ENCODE measurements around the gene TVP23C.
A peak's percentile ranks its signal among the peaks of the same experiment; 100 is the strongest.
"Not testable (repeated sequence)": the region's sequence is repeated elsewhere in the genome, so short reads cannot be mapped to it uniquely, and the experiment has no call there.

TVP23C gene

GRCh38 chr17:15563375-15563857, at the start of gene TVP23C:
Gene TVP23C, minus strand, starts transcription at chr17:15563483. Its CDS starts 35 bp downstream, at chr17:15563448.
- peak; percentile 81 for DNase-seq

GRCh38 chr17:15592960-15593359, 29.7 kb upstream of the TVP23C start:
- DNase-seq = not testable (repeated sequence)

- not testable (repeated sequence) for DNase-seq
Observed at GRCh38 chr17:15591986-15592385, 28.7 kb upstream of the TVP23C start.

DNA sequence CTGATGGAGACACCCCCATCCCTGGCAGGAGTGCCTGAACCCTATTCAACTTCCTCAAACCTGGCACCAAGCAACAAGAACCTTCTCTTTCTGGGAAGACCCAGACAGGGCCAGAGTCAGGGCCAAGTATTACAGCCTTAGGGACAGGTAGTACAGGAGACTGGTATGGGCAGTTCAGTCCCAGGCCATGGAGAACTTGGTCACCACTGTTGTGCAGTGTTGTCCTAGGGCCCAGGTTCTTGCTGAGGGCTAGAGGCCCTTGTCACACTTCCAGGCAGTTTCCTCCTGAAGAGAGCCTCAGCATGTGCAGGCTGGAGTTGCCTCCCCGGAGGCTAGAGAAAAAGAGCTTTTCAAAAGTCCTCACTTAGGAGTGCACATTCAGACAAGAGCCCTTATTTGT, 27.6 kb upstream of the TVP23C start:
- not testable (repeated sequence) for DNase-seq

DNA sequence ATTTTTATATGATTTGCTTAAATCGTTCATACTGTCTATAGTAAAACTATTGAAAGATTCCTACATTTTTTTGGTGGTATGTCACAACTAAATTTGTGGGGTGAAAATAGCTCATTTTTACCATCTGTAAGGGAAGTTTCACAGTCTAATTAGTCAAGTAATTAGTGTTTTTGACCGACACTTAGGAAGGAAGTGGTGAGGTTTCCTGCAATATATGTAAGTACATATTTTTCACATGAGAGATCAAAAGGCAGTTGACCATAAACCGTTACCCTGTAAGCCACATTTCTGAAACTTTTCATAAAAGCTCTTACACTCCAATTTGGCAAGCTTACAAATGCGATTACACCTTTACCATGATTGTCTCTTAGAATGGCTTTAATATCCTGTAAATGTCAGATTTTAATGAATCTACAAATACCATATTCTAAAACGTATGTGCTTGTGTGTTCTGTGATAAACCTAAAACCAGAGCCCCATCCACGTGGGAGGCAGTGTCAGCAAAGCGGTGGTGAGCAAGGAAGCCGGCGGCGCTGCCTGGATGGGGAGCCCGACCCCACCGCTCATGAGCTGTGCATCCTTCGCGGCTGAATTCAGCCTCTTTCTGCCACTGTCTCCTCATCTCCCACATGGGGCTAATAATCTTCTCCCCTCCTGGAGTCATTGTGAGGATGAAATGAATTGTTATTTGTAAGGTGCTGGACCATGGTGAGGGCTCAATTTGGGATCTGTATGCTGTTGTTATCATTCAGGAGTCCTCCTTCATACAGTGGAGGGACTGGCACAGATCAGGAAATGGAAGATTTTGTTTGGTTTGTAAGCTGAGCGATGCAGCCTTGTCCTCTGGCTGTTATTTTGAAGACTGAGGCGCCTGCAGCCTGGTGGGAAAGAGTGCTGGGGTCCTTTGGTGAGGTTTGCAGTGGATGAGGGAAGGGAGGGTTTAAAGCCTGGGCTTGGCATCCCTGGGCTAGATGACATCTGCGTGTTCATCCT, 26.6 kb upstream of the TVP23C start:
- DNase-seq = peak; percentile 38

DNA sequence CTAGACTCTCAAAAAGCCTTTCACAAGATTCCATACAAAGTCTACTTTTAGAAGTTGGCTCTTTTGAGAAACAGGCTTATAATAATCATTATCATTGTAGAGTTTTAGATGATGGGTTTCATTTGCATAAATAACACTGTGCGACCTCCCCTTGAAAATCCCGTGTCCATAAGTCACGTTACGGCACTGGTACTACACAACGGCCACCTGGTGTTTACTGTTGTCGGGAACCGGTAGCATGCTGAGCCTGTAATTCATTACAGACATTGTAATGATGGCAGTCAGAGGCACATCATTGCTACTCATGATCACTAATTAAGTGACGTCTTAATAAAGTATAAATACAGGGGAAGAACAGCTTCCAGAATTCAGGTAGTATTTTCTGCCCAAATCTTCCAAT, 24.7 kb upstream of the TVP23C start:
- not testable (repeated sequence) for DNase-seq

- DNase-seq = not testable (repeated sequence)
Observed at GRCh38 chr17:15583313-15583712, 20.0 kb upstream of the TVP23C start.

DNA sequence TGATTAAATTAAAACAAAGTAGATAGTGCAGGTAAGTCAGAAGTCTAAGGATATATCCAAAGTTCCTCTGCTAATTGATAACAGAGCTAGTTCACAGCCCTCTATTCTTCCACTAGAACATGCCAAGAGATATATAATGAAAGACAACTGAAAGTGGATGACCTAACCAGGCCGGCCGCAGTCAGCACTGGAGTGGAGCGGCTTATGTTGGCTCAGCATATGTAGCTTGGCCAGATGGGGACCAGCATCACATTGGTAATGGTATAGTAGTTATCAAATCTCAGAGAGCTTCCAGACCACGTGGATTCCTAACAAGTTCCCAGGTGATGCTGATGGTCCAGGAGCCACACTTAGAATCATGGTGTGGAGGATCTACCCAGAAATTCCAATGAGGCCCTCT, 18.2 kb upstream of the TVP23C start:
- not testable (repeated sequence) for DNase-seq

DNA sequence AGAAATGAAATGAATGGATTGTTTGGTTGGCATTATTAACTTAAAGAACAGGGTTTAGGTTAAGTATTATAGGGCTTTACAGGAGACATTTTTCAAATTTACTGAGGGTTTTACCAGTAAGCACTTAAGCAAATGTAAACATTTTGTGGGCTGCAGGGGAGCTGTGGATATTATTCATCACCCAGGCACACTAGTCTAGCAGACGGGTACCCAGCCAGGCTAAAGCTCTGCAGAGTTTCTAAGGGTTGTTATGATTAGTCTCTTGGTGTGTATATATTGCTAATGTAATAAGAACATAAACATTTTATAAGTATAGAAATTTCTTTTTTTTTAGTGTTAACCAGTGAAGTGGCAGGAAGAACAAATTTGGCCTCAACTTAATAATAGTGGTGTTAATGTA, 13.6 kb upstream of the TVP23C start:
- not testable (repeated sequence) for DNase-seq

- not testable (repeated sequence) for DNase-seq
Observed at GRCh38 chr17:15574660-15575059, 11.4 kb upstream of the TVP23C start.

DNA sequence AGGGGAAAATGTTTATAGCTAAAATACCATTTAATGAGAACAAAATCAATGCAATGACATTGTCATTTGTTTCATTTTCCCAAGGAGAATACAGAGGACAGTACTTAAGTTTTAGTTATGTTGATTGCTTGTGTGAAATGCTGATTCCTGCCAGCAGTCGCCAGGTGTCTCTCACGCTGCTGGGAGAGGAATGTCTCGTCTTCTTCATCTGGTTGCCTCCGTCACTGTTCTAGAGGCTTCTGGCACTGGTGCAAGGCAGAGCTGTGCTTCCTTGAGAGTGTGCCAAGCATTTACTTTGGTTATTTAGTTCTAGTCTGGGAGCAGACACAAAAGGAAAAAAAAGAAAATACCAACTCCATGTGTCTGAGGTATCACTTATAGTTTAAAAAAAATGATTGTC, 10.6 kb upstream of the TVP23C start:
- not testable (repeated sequence) for DNase-seq

- DNase-seq = not testable (repeated sequence)
Observed at GRCh38 chr17:15562613-15563374, 489 bp downstream of the TVP23C start.

DNA sequence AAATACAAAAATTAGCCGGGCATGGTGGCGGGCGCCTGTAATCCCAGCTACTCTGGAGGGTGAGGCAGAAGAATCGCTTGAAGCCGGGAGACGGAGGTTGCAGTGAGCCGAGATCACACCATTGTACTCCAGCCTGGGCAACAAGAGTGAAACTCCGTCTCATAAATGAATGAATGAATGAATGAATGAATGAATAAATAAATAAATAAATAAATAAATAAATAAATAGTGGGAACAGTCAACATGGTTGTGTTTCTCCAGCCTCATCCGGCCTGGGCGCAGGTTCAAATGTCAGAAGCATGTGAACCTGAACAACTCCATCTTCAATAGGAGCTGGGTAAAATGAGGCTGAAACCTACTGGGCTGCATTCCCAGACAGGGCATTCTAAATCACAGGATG, 1.8 kb downstream of the TVP23C start:
- DNase-seq = not testable (repeated sequence)

GRCh38 chr17:15558403-15559105, 4.7 kb downstream of the TVP23C start:
- DNase-seq = not testable (repeated sequence)

DNA sequence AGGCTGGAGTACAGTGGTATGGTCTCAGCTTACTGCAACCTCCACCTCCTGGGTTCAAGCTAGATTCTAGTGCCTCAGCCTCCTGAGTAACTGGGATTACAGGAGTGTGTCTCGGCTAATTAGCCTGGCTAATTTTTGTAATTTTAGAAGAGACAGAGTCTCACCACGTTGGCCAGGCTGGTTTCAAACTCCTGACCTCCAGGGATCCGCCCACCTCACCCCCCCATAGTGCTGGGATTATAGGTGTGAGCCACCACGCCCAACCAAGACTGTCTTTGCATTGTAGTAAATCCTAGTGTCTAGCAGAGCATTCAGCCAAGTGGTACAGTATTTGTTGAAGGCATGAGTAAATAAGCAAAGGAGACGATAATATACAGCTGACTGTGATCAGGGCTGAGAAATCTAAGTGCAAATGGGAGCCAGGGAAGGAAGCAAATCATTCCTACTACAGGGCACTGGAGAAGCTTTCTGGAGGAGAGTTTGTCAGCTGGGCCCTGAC, 5.9 kb downstream of the TVP23C start:
- not testable (repeated sequence) for DNase-seq

GRCh38 chr17:15552932-15553331, 10.4 kb downstream of the TVP23C start:
- DNase-seq = peak; percentile 14

GRCh38 chr17:15549552-15549951, 13.7 kb downstream of the TVP23C start:
- not testable (repeated sequence) for DNase-seq

- not testable (repeated sequence) for DNase-seq
Observed at GRCh38 chr17:15546604-15547003, 16.7 kb downstream of the TVP23C start.

GRCh38 chr17:15540371-15541219, 22.7 kb downstream of the TVP23C start:
- not testable (repeated sequence) for DNase-seq

DNA sequence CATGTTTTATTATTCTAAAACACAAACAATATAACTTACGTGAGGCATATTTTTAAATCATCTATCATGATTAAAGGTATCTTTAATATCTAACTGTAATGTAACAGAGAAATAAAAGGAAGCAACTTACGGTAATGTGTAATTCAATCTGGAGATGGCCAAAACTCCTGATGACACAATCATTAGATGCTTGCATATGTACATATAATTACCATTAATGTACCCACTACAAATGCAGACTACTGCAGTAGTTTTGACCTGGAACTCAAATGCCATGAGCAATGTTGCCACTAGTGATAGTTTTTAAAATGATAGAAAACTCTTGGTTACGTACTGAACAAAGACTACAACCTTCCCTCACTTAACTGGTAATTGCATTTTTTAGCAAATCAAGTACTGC, 30.2 kb downstream of the TVP23C start:
- DNase-seq = not testable (repeated sequence)
